Measurements from ENCODE around the gene CERS6. TPM values are rescaled to one million over a fixed set of nuclear protein-coding genes. Genes with fewer than 3 reads are reported as not detected.
A peak's percentile ranks its signal among the peaks of the same experiment; 100 is the strongest.

Gene CERS6
- polyA plus RNA-seq, 1 donor (not counting 4 experiments of a cell fraction or from before 2014, with no cell fraction given): 19.5 TPM

DNA sequence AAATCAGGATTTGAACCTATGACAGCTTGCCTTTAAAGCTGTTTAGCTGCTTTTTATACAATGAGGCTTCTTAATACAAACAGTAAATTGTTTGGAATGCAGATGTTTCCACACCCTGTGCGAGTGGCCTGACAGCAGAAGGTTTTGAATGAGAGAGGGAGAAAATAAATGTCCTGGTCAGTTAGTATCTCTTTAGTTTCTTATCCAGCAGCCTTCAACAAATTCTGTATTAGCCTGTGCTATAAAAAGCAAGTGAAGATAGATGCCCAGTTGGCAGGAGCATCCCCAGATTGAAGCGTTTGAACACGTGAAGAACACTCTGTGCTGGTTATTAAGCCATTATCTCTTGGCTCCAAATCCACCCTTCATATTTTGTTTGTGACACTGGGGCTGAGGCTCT, 70.6 kb downstream of the CERS6 start:
- Histone ChIP-seq H3K36me3 (ENCODE audit: control insufficient read depth in 2 of 2, extremely low read depth in 1 of 2, insufficient read depth in 2 of 2, low read length in 2 of 2) (no peaks in the 10 kb centered on the region), H3K79me2 (ENCODE audit: control insufficient read depth, insufficient read depth, low read length) (peaks cover 74% of the 10 kb centered on the region), H3K9me3 (ENCODE audit: control insufficient read depth, low read depth, low read length) (no peaks in the 10 kb centered on the region), H3K9ac (ENCODE audit: control insufficient read depth, extremely low read depth, insufficient read depth, low read length) (peak overlapping the region; percentile 36), H4K20me1 (ENCODE audit: control insufficient read depth, extremely low read depth, insufficient read depth, low read length) (no peaks in the 10 kb centered on the region), H2AFZ (ENCODE audit: control insufficient read depth, low read length) (no peak overlapping the region), H3K4me2 (ENCODE audit: control insufficient read depth, extremely low read depth, insufficient read depth, low read depth, low read length) (peak overlapping the region; percentile 58), H3K9me1 (ENCODE audit: control insufficient read depth, extremely low read depth, insufficient read depth, low read length) (peaks cover 2% of the 10 kb centered on the region), H3K27ac (ENCODE audit: control insufficient read depth, insufficient read depth, low read length) (peak overlapping the region; percentile 84), H3K27me3 (ENCODE audit: control insufficient read depth, extremely low read depth, insufficient read depth, low read length) (no peaks in the 10 kb centered on the region), H3K4me1 (ENCODE audit: control insufficient read depth, extremely low read depth, insufficient read depth, low read length) (peaks cover 73% of the 10 kb centered on the region), H3K4me3 (ENCODE audit: control insufficient read depth in 2 of 3, extremely low read depth in 1 of 3, insufficient read depth in 2 of 3, low read depth in 1 of 3, low read length in 3 of 3) (peak overlapping the region in 2 of 3 experiments; percentile 4 to 26)
- FAIRE-seq: peak; percentile 77
- TF ChIP-seq EZH2 (IDR thresholded peaks at IDR 0.05; ENCODE audit: low read length): no peak
- TF ChIP-seq, protein P1, sequence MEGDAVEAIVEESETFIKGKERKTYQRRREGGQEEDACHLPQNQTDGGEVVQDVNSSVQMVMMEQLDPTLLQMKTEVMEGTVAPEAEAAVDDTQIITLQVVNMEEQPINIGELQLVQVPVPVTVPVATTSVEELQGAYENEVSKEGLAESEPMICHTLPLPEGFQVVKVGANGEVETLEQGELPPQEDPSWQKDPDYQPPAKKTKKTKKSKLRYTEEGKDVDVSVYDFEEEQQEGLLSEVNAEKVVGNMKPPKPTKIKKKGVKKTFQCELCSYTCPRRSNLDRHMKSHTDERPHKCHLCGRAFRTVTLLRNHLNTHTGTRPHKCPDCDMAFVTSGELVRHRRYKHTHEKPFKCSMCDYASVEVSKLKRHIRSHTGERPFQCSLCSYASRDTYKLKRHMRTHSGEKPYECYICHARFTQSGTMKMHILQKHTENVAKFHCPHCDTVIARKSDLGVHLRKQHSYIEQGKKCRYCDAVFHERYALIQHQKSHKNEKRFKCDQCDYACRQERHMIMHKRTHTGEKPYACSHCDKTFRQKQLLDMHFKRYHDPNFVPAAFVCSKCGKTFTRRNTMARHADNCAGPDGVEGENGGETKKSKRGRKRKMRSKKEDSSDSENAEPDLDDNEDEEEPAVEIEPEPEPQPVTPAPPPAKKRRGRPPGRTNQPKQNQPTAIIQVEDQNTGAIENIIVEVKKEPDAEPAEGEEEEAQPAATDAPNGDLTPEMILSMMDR (optimal IDR thresholded peaks at IDR 0.05 in 1 of 3, IDR thresholded peaks at IDR 0.05 in 1 of 3, conservative IDR thresholded peaks at IDR 0.05 in 1 of 3; ENCODE audit: extremely low read depth in 1 of 3, insufficient read depth in 2 of 3, low read length in 3 of 3): no peak
- no peak for DNase-seq (ENCODE audit: low read depth, low spot score)
- dilution Hi-C loops (cut with MboI; ENCODE audit: extremely low pct_ligation_motif_present, low sequenced_read_pairs): no loop called here

DNA sequence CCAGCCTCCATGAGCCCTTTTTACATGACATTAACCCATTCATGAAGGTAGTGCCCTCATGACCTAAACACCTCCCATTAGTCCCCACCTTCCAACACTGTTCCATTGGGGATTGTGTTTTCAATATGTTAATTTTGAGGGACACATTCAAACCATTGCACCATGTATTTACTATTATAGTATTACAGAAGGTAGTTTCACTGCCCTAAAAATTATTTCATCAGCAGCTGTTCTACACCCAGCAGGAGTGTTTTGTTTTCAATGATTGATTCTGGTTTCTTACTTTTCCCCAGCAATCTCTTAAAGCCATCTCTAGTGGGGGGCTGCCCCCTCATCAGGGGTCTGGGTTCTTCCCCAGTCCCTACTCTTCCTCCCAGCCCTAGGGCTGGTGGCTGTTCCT, 71.9 kb downstream of the CERS6 start:
- dilution Hi-C loops (cut with MboI; ENCODE audit: extremely low pct_ligation_motif_present, low sequenced_read_pairs): no loop called here
- no peak overlapping the region for H2AFZ ChIP-seq (ENCODE audit: control insufficient read depth, low read length)
- H3K27me3 ChIP-seq (ENCODE audit: control insufficient read depth, extremely low read depth, insufficient read depth, low read length): no peaks in the 10 kb centered on the region
- H3K4me3 ChIP-seq (ENCODE audit: control insufficient read depth in 2 of 3, extremely low read depth in 1 of 3, insufficient read depth in 2 of 3, low read depth in 1 of 3, low read length in 3 of 3): no peak overlapping the region
- H3K9ac ChIP-seq (ENCODE audit: control insufficient read depth, extremely low read depth, insufficient read depth, low read length): no peak overlapping the region
- FAIRE-seq: no peak
- H3K9me1 ChIP-seq (ENCODE audit: control insufficient read depth, extremely low read depth, insufficient read depth, low read length): peaks cover 2% of the 10 kb centered on the region
- DNase-seq (ENCODE audit: low read depth, low spot score): no peak
- no peaks in the 10 kb centered on the region for H3K9me3 ChIP-seq (ENCODE audit: control insufficient read depth, low read depth, low read length)
- H3K36me3 ChIP-seq (ENCODE audit: control insufficient read depth in 2 of 2, extremely low read depth in 1 of 2, insufficient read depth in 2 of 2, low read length in 2 of 2): no peaks in the 10 kb centered on the region
- TF ChIP-seq, protein P1 (optimal IDR thresholded peaks at IDR 0.05 in 1 of 3, IDR thresholded peaks at IDR 0.05 in 1 of 3, conservative IDR thresholded peaks at IDR 0.05 in 1 of 3; ENCODE audit: extremely low read depth in 1 of 3, insufficient read depth in 2 of 3, low read length in 3 of 3): no peak
- no peak for TF ChIP-seq EZH2 (IDR thresholded peaks at IDR 0.05; ENCODE audit: low read length)
- peaks cover 69% of the 10 kb centered on the region for H3K4me1 ChIP-seq (ENCODE audit: control insufficient read depth, extremely low read depth, insufficient read depth, low read length)
- H3K4me2 ChIP-seq (ENCODE audit: control insufficient read depth, extremely low read depth, insufficient read depth, low read depth, low read length): no peak overlapping the region
- peaks cover 72% of the 10 kb centered on the region for H3K79me2 ChIP-seq (ENCODE audit: control insufficient read depth, insufficient read depth, low read length)
- H4K20me1 ChIP-seq (ENCODE audit: control insufficient read depth, extremely low read depth, insufficient read depth, low read length): no peaks in the 10 kb centered on the region
- peak overlapping the region; percentile 41 for H3K27ac ChIP-seq (ENCODE audit: control insufficient read depth, insufficient read depth, low read length)
